SW480 (cell line): Measurements from ENCODE around the gene YTHDF1.

Experiments used
- DNase-seq: peaks from one replicate; pipeline ENCODE4 v3.0.0-alpha.2; 2016; ENCODE audit warnings: low spot score

YTHDF1 gene

GRCh38 chr20:63248835-63249591 is 33.1 kb upstream of the YTHDF1 start:
- DNase-seq = peak; percentile 39

- DNase-seq = no peak
These were observed 31.8 kb upstream of the YTHDF1 start for GRCh38 chr20:63247671-63248228.

- DNase-seq = no peak
These were observed 30.8 kb upstream of the YTHDF1 start for GRCh38 chr20:63246490-63247288.

GRCh38 chr20:63244468-63244867 is 28.5 kb upstream of the YTHDF1 start:
- no peak for DNase-seq

GRCh38 chr20:63243604-63244247 is 27.8 kb upstream of the YTHDF1 start:
- no peak for DNase-seq

- no peak for DNase-seq
These were observed 26.8 kb upstream of the YTHDF1 start for GRCh38 chr20:63242736-63243135.

- no peak for DNase-seq
These were observed 25.3 kb upstream of the YTHDF1 start for GRCh38 chr20:63241272-63241671.

GRCh38 chr20:63240004-63240403 is 24.1 kb upstream of the YTHDF1 start:
- DNase-seq = no peak

GRCh38 chr20:63239431-63239830 is 23.5 kb upstream of the YTHDF1 start:
- no peak for DNase-seq

- DNase-seq = no peak
These were observed 22.7 kb upstream of the YTHDF1 start for GRCh38 chr20:63238514-63239125.

GRCh38 chr20:63238031-63238430 is 22.1 kb upstream of the YTHDF1 start:
- DNase-seq = no peak

- no peak for DNase-seq
These were observed 20.3 kb upstream of the YTHDF1 start for GRCh38 chr20:63236116-63236837.

- DNase-seq = no peak
These were observed 19.6 kb upstream of the YTHDF1 start, which contains the start of gene BIRC7 for GRCh38 chr20:63235399-63235983. TSS of gene BIRC7 (plus strand) at chr20:63235905. CDS start at chr20:63236097, 192 bp downstream.

- DNase-seq = peak; percentile 81
These were observed 18.9 kb upstream of the YTHDF1 start for GRCh38 chr20:63234693-63235398.

GRCh38 chr20:63233924-63234323 is 18.0 kb upstream of the YTHDF1 start:
- no peak for DNase-seq

GRCh38 chr20:63233061-63233344 is 17.1 kb upstream of the YTHDF1 start:
- DNase-seq = no peak

GRCh38 chr20:63232235-63233060 is 16.5 kb upstream of the YTHDF1 start:
- DNase-seq = peak; percentile 72

GRCh38 chr20:63230800-63231268 is 14.9 kb upstream of the YTHDF1 start:
- no peak for DNase-seq

GRCh38 chr20:63228806-63229205 is 12.9 kb upstream of the YTHDF1 start:
- no peak for DNase-seq
